ENCODE results near the gene FAM174B. TPM values are rescaled to one million over a fixed set of nuclear protein-coding genes. Genes with fewer than 3 reads are reported as not detected.

The FAM174B gene
- total RNA-seq, 2 donors from 2014 or later, result 25.2 to 25.7 TPM

GRCh38 chr15:92597548-92597947 lies 58.0 kb downstream of the FAM174B start:
- Histone ChIP-seq H3K27ac (no peak overlapping the region), H3K36me3 (no peaks in the 10 kb centered on the region), H3K27me3 (no peaks in the 10 kb centered on the region), H3K9me3 (no peaks in the 10 kb centered on the region), H3K4me3 (no peak overlapping the region), H3K4me1 (no peaks in the 10 kb centered on the region), H3K9ac (ENCODE audit: low read depth in 2 of 2, low read length in 2 of 2) (no peak overlapping the region)
- intact Hi-C loops (cut with DNase I), result no loop called here
- no peak for TF ChIP-seq CTCF (IDR thresholded peaks at IDR 0.05)
- DNase-seq, result no peak

- no peak for DNase-seq
- Histone ChIP-seq H3K27ac (no peak overlapping the region), H3K27me3 (no peaks in the 10 kb centered on the region), H3K9ac (ENCODE audit: low read depth in 2 of 2, low read length in 2 of 2) (no peak overlapping the region), H3K36me3 (no peaks in the 10 kb centered on the region), H3K4me1 (no peaks in the 10 kb centered on the region), H3K9me3 (no peaks in the 10 kb centered on the region), H3K4me3 (no peak overlapping the region)
- no peak for TF ChIP-seq CTCF (IDR thresholded peaks at IDR 0.05)
- intact Hi-C loops (cut with DNase I), result no loop called here
Measured at GRCh38 chr15:92596623-92597022, 59.0 kb downstream of the FAM174B start.

GRCh38 chr15:92595506-92596381 lies 59.8 kb downstream of the FAM174B start:
- Histone ChIP-seq H3K27me3 (no peaks in the 10 kb centered on the region), H3K9ac (ENCODE audit: low read depth in 2 of 2, low read length in 2 of 2) (no peak overlapping the region), H3K4me1 (no peaks in the 10 kb centered on the region), H3K36me3 (no peaks in the 10 kb centered on the region), H3K4me3 (no peak overlapping the region), H3K9me3 (no peaks in the 10 kb centered on the region), H3K27ac (no peak overlapping the region)
- no peak for DNase-seq
- no peak for TF ChIP-seq CTCF (IDR thresholded peaks at IDR 0.05)
- intact Hi-C loops (cut with DNase I), result no loop called here

- no peaks in the 10 kb centered on the region for H3K36me3 ChIP-seq
- H3K27ac ChIP-seq, result no peak overlapping the region
- no peaks in the 10 kb centered on the region for H3K4me1 ChIP-seq
- DNase-seq, result no peak
- TF ChIP-seq CTCF (IDR thresholded peaks at IDR 0.05), result no peak
- intact Hi-C loops (cut with DNase I), result no loop called here
- H3K27me3 ChIP-seq, result no peaks in the 10 kb centered on the region
- H3K4me3 ChIP-seq, result no peak overlapping the region
- H3K9ac ChIP-seq (ENCODE audit: low read depth in 2 of 2, low read length in 2 of 2), result no peak overlapping the region
- no peaks in the 10 kb centered on the region for H3K9me3 ChIP-seq
Measured at GRCh38 chr15:92591275-92591674, 64.3 kb downstream of the FAM174B start.

- Histone ChIP-seq H3K4me3 (no peak overlapping the region), H3K27ac (no peak overlapping the region), H3K36me3 (no peaks in the 10 kb centered on the region), H3K4me1 (no peaks in the 10 kb centered on the region), H3K9me3 (no peaks in the 10 kb centered on the region), H3K27me3 (no peaks in the 10 kb centered on the region), H3K9ac (ENCODE audit: low read depth in 2 of 2, low read length in 2 of 2) (no peak overlapping the region)
- no peak for DNase-seq
- intact Hi-C loops (cut with DNase I), result no loop called here
- no peak for TF ChIP-seq CTCF (IDR thresholded peaks at IDR 0.05)
Measured at GRCh38 chr15:92586966-92587365, 68.6 kb downstream of the FAM174B start.
